ENCODE data around the gene PLEKHH3.
"Not testable (repeated sequence)": the region's sequence is repeated elsewhere in the genome, so short reads cannot be mapped to it uniquely, and the experiment has no call there.

PLEKHH3 gene

GRCh38 chr17:42632949-42633444 lies 43.8 kb downstream of the PLEKHH3 start:
- no peak for DNase-seq (ENCODE audit: low spot score)

- DNase-seq (ENCODE audit: low spot score): no peak
These were observed 47.3 kb downstream of the PLEKHH3 start for GRCh38 chr17:42629411-42630009.

GRCh38 chr17:42627032-42627764 lies 49.6 kb downstream of the PLEKHH3 start:
- DNase-seq (ENCODE audit: low spot score): not testable (repeated sequence)

- no peak for DNase-seq (ENCODE audit: low spot score)
These were observed 52.8 kb downstream of the PLEKHH3 start for GRCh38 chr17:42623732-42624596.

GRCh38 chr17:42623271-42623670 lies 53.5 kb downstream of the PLEKHH3 start:
- DNase-seq (ENCODE audit: low spot score): no peak

- not testable (repeated sequence) for DNase-seq (ENCODE audit: low spot score)
These were observed 54.8 kb downstream of the PLEKHH3 start for GRCh38 chr17:42621987-42622386.

- DNase-seq (ENCODE audit: low spot score): no peak
These were observed 58.2 kb downstream of the PLEKHH3 start for GRCh38 chr17:42618442-42619150.

GRCh38 chr17:42617956-42618431 lies 58.8 kb downstream of the PLEKHH3 start:
- DNase-seq (ENCODE audit: low spot score): no peak
